Pulmonary artery endothelial cell (primary cell): ENCODE measurements around the gene P4HA2. TPM values are rescaled to one million over a fixed set of nuclear protein-coding genes. Genes with fewer than 3 reads are reported as not detected.

Source experiments
- DNase-seq: peaks from one replicate; pipeline ENCODE4 v3.0.0-alpha.2; 2011; ENCODE audit warnings: low read depth, low spot score
- total RNA-seq: library from RNA; depleted of rRNA; stranded (reverse); fragments of >200 nt; gene quantifications from 2 replicates; pipeline ENCODE4 v1.2.3, GENCODE V29; 2014

The P4HA2 gene
- total RNA-seq, 1 donor from 2014 or later, result 68.0 TPM

GRCh38 chr5:132250547-132250946 is 22.9 kb upstream of the P4HA2 start:
- DNase-seq, result no peak

GRCh38 chr5:132246806-132247205 is 19.2 kb upstream of the P4HA2 start:
- DNase-seq, result no peak

GRCh38 chr5:132245593-132245992 is 17.9 kb upstream of the P4HA2 start:
- no peak for DNase-seq

GRCh38 chr5:132243366-132243977 is 15.8 kb upstream of the P4HA2 start:
- DNase-seq, result no peak

GRCh38 chr5:132239776-132240175 is 12.1 kb upstream of the P4HA2 start:
- no peak for DNase-seq

- DNase-seq, result no peak
Measured at GRCh38 chr5:132238901-132239500, 11.3 kb upstream of the P4HA2 start.

- no peak for DNase-seq
Measured at GRCh38 chr5:132238169-132238744, 10.6 kb upstream of the P4HA2 start.

- no peak for DNase-seq
Measured at GRCh38 chr5:132237670-132238069, 10.0 kb upstream of the P4HA2 start.

- no peak for DNase-seq
Measured at GRCh38 chr5:132237141-132237540, 9.5 kb upstream of the P4HA2 start.

- no peak for DNase-seq
Measured at GRCh38 chr5:132235340-132235739, 7.7 kb upstream of the P4HA2 start.

- no peak for DNase-seq
Measured at GRCh38 chr5:132234684-132235062, 7.0 kb upstream of the P4HA2 start.

- DNase-seq, result no peak
Measured at GRCh38 chr5:132233811-132234683, 6.4 kb upstream of the P4HA2 start.

- no peak for DNase-seq
Measured at GRCh38 chr5:132233081-132233480, 5.4 kb upstream of the P4HA2 start.

- DNase-seq, result no peak
Measured at GRCh38 chr5:132232465-132232864, 4.8 kb upstream of the P4HA2 start.

- no peak for DNase-seq
Measured at GRCh38 chr5:132230871-132231270, 3.2 kb upstream of the P4HA2 start.

- no peak for DNase-seq
Measured at GRCh38 chr5:132229236-132229635, 1.6 kb upstream of the P4HA2 start.

GRCh38 chr5:132228241-132229035 is 785 bp upstream of the P4HA2 start:
- no peak for DNase-seq

GRCh38 chr5:132227235-132227484 is 493 bp downstream of the P4HA2 start:
- DNase-seq, result no peak

GRCh38 chr5:132226516-132227234 is 978 bp downstream of the P4HA2 start:
- no peak for DNase-seq

- no peak for DNase-seq
Measured at GRCh38 chr5:132225165-132226032, 2.3 kb downstream of the P4HA2 start.
